Activated CD4-positive, alpha-beta T cell treated with anti-CD3 and anti-CD28 coated beads, Interleukin-2, amount 10 ng/mL, durations not matched to agents 7 days and 5 days (primary cell): ENCODE results near the gene BAZ1B. TPM values are rescaled to one million over a fixed set of nuclear protein-coding genes. Genes with fewer than 3 reads are reported as not detected.

Experiments used
- CTCF ChIA-PET: fragments of 350-600 bp; sonication (Branson Sonifier 250); formaldehyde crosslinking; loops from one replicate; lab custom pipeline; 2021; ENCODE audit warnings: antibody characterized with exemption; lab: Charles Lee
- POLR2A ChIA-PET: fragments of 350-600 bp; sonication (Branson Sonifier 250); formaldehyde crosslinking; loops from one replicate; lab custom pipeline; 2021; ENCODE audit warnings: antibody characterized with exemption; lab: Charles Lee
- DNase-seq: peaks from one replicate; pipeline ENCODE4 v3.0.0-alpha.2; 2020
- H3K27ac Mint-ChIP-seq: one replicate; pipeline ENCODE4 v1.8.0; 2021; ENCODE audit warnings: mild to moderate bottlenecking, moderate library complexity, mixed read lengths
- H3K27me3 Mint-ChIP-seq: one replicate; pipeline ENCODE4 v1.8.0; 2021; ENCODE audit warnings: mixed read lengths
- H3K36me3 Mint-ChIP-seq: one replicate; pipeline ENCODE4 v1.8.0; 2021; ENCODE audit warnings: low read depth, mixed read lengths
- H3K4me1 Mint-ChIP-seq: one replicate; pipeline ENCODE4 v1.8.0; 2021; ENCODE audit warnings: mixed read lengths
- H3K4me3 Mint-ChIP-seq: one replicate; pipeline ENCODE4 v1.8.0; 2021; ENCODE audit warnings: mild to moderate bottlenecking, moderate library complexity, mixed read lengths
- H3K9me3 Mint-ChIP-seq: one replicate; pipeline ENCODE4 v1.8.0; 2021; ENCODE audit warnings: mixed read lengths
- total RNA-seq, 2 experiments: library from RNA; stranded (reverse); gene quantifications; one replicate each; pipeline ENCODE4 v1.2.3, GENCODE V29; 2021

BAZ1B gene
- total RNA-seq, 2 experiments from 2014 or later = 96.5 to 103 TPM

DNA sequence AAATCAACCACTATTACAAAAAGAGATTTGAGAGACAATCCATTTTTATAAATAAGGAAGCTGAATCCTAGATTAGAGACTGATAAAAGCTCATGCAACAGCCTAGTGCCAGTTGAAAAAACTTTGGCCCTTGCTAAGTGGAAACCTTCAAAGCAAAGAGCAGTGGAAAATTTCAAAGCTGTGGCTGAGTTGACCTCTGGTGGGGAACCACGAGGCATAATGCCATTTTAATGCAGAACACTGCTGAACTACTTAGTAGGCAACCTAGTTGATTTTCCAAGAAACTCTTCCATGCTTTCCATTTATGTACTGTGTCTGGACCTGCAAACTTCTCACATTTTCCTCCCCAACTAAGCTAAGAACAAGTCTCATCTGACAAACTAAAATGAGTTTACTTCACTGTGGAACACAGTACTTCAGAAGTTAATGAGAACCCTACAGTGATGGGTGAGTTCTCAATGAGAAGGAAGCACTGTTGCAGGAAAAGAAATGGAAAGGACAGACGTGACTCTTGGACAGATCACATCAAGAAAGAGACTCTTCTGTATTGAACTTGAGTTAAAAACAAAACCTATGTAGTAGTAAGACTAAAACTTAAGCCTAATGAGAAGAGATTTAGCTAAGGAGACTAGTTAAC lies 69.0 kb downstream of the BAZ1B start:
- POLR2A ChIA-PET = no interaction called here
- peaks cover 63% of the 10 kb centered on the region for H3K36me3 Mint-ChIP-seq

DNA sequence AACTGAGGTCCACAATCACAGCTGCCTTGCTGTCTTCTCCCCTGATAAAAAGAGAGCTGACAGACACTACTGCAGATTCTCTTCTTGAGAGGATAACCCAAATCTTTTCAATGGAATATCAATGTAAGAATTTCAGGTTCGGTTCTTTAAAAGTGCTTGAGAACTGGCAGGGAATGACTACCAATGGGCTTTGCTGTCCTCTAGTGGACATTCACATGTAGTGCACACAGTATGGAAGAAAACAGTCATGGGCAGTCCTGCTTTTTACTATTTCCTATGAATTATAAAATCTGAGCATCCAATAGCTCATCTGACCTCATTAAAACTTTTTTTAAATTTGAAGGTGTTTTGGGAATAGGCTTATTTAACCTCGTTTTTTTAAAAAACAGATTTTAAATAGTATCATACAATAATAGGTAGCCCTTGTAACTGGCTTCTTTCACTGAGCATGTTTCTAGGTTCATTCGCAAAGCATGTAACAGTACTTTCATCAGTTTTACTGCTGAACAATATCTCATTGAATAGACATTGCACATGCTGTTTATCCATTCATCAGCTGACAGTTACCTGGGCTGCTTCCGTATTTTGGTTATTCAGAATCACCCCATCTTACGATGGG lies 70.2 kb downstream of the BAZ1B start:
- no peaks in the 10 kb centered on the region for H3K9me3 Mint-ChIP-seq
- no peak overlapping the region for H3K4me3 Mint-ChIP-seq
- H3K4me1 Mint-ChIP-seq = peaks cover 7% of the 10 kb centered on the region
- peaks cover 57% of the 10 kb centered on the region for H3K36me3 Mint-ChIP-seq
- no peak overlapping the region for H3K27ac Mint-ChIP-seq
- POLR2A ChIA-PET = no interaction called here
- no peaks in the 10 kb centered on the region for H3K27me3 Mint-ChIP-seq
- peak; percentile 54 for DNase-seq
- CTCF ChIA-PET = interaction anchor here (0.9 to 1.5 kb wide), 4 partner anchors 10 to 622 kb away, joined by 3 to 4 read pairs (median 4); no protein-coding TSS in a partner anchor

More for the DNA sequence above, 69.0 kb downstream of the BAZ1B start:
- H3K27me3 Mint-ChIP-seq = no peaks in the 10 kb centered on the region
- H3K9me3 Mint-ChIP-seq = no peaks in the 10 kb centered on the region
- CTCF ChIA-PET = no interaction called here
- H3K4me3 Mint-ChIP-seq = no peak overlapping the region
- H3K27ac Mint-ChIP-seq = peak overlapping the region; percentile 13
- no peak for DNase-seq
- peaks cover 7% of the 10 kb centered on the region for H3K4me1 Mint-ChIP-seq

DNA sequence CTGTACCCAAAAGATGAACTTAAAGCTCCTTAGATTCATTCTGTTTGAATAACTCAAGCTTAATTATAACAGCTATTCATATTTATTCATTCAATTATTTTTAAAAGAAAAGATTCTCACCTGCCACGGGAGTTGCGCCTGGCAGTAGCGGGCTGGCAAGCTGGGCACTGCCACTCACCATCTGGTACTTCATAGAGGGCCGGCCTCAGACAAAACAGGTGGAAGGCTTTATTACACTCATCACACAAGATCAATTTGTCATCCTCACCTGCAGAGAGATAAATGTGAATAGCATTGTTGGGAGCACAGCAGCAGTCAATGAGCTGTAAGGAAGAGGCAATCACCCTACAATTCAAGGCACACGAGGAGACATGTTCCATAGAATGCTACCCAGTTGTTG lies 72.7 kb downstream of the BAZ1B start:
- CTCF ChIA-PET = no interaction called here
- peaks cover 64% of the 10 kb centered on the region for H3K36me3 Mint-ChIP-seq
- H3K9me3 Mint-ChIP-seq = no peaks in the 10 kb centered on the region
- H3K27ac Mint-ChIP-seq = peak overlapping the region; percentile 43
- H3K4me3 Mint-ChIP-seq = no peak overlapping the region
- POLR2A ChIA-PET = no interaction called here
- no peaks in the 10 kb centered on the region for H3K27me3 Mint-ChIP-seq
- H3K4me1 Mint-ChIP-seq = peaks cover 7% of the 10 kb centered on the region
- no peak for DNase-seq

DNA sequence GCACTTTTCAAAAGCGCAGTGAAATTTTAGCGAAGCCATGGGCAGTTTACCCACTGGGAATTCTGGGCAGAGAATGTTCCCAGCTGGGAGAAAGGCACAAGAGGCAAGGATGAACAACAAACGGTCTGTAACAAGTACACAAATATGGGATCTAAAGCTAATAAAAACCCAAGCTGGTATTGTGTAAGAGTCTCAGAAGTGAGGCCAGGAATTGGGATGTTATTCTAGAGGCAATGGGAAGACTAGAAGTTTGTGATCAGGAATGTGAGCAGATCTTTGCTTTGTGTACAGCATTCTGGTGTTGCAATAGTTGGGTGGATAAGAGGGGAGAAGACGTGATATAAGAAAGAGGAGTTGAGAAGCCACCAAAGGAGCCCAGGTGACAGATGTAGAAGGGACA lies 73.5 kb downstream of the BAZ1B start:
- no peak overlapping the region for H3K27ac Mint-ChIP-seq
- ChIA-PET CTCF (interaction anchor here (0.6 to 0.9 kb wide), 2 partner anchors 32 to 36 kb away, joined by 3 read pairs; no protein-coding TSS in a partner anchor), POLR2A (no interaction called here)
- peaks cover 7% of the 10 kb centered on the region for H3K4me1 Mint-ChIP-seq
- DNase-seq = no peak
- no peaks in the 10 kb centered on the region for H3K9me3 Mint-ChIP-seq
- H3K4me3 Mint-ChIP-seq = no peak overlapping the region
- no peaks in the 10 kb centered on the region for H3K27me3 Mint-ChIP-seq
- peaks cover 62% of the 10 kb centered on the region for H3K36me3 Mint-ChIP-seq

DNA sequence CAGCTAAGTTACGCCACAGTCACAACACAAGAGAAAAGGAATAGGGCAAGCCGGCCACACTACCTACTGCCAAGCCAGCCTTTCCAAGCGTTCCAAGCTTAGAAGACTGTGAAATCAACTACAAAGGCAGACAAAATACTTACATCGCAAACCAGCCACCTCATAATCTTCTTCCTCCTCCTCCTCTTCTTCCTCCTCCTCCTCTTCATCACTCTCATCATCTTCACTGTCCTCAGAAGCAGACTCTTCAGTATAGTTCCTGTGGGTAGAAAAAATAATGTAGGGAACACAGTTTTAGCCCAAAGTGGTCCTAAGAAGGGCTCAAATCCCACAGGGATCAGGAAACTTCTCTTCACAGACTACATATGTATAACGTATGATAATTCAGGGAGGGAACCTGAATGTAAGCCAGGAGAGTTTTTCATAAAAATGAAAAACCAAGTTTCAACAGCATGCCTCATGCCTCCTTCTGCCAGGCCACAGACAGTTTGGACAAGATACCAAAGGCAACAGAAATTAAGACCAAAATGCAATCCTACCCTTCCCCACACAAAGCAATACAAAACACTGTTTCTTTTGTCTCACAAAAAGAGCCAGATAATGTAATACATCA lies 74.9 kb downstream of the BAZ1B start:
- H3K27ac Mint-ChIP-seq = no peak overlapping the region
- ChIA-PET POLR2A (no interaction called here), CTCF (interaction anchor here (0.6 kb wide), 1 partner anchor 103 kb away, joined by 3 read pairs; no protein-coding TSS in a partner anchor)
- H3K36me3 Mint-ChIP-seq = peaks cover 74% of the 10 kb centered on the region
- H3K27me3 Mint-ChIP-seq = no peaks in the 10 kb centered on the region
- peaks cover 4% of the 10 kb centered on the region for H3K4me1 Mint-ChIP-seq
- DNase-seq = no peak
- no peak overlapping the region for H3K4me3 Mint-ChIP-seq
- H3K9me3 Mint-ChIP-seq = no peaks in the 10 kb centered on the region

DNA sequence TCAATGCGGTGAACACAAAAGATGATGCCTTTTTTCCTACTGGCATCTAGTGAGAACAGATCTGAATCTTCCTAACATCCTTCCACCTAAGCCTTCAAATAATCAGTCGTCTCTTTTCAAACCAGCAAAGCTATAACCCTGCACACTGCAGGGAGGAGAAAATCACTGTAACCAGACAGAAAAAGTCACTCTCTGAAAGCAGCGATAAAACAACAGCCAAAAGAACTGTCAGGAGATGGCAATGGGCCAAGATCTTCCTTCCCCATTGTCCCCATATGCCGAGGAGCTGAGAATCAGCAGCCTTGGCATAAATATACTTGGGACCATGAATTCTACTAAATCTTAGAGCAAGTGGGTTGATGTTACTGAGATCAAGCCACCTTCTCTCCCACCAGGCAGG lies 75.4 kb downstream of the BAZ1B start:
- ChIA-PET CTCF (interaction anchor here (0.6 kb wide), 1 partner anchor 104 kb away, joined by 3 read pairs; no protein-coding TSS in a partner anchor), POLR2A (no interaction called here)
- H3K9me3 Mint-ChIP-seq = no peaks in the 10 kb centered on the region
- peaks cover 4% of the 10 kb centered on the region for H3K4me1 Mint-ChIP-seq
- H3K27me3 Mint-ChIP-seq = no peaks in the 10 kb centered on the region
- no peak overlapping the region for H3K27ac Mint-ChIP-seq
- no peak for DNase-seq
- H3K4me3 Mint-ChIP-seq = no peak overlapping the region
- H3K36me3 Mint-ChIP-seq = peaks cover 76% of the 10 kb centered on the region

DNA sequence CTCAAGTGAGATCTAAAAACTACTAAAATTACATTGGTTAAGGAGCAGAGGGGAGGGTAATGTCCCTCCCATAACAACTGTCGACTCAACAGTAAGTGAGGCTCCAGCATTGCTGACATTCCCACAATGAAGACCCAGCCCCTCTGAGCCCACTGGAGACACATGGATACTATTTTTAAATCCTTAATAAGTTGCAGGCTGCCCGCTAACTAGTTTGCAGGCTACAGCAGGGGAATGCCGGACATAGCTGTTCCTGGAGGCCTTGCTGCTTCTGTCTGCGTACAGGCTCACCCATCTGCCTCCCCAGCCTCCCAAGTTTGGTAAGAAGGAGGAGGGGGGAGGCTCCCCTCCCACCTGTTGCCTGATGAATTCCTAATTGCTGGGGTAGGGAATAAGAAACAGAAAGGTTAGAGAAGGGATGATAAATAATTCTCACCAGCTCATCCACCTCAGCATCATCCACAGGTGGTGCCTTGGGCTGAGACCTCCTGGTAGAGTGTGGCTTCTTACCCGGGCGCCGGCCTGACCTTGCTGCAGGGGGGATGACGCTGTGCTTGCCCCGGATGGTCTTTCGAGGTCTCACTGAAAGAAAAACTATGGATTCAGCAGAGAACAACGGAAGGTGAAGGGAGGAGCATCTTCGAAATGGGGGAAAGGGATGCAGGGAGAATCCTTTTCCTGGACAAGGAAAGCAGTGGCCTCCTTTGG lies 78.4 kb downstream of the BAZ1B start:
- no peak for DNase-seq
- no peak overlapping the region for H3K27ac Mint-ChIP-seq
- POLR2A ChIA-PET = no interaction called here
- CTCF ChIA-PET = interaction anchor here (0.6 kb wide), 1 partner anchor 29 kb away, joined by 4 read pairs; no protein-coding TSS in a partner anchor
- no peaks in the 10 kb centered on the region for H3K9me3 Mint-ChIP-seq
- H3K4me3 Mint-ChIP-seq = no peak overlapping the region
- H3K27me3 Mint-ChIP-seq = no peaks in the 10 kb centered on the region
- H3K36me3 Mint-ChIP-seq = peaks cover 59% of the 10 kb centered on the region
- H3K4me1 Mint-ChIP-seq = no peaks in the 10 kb centered on the region

DNA sequence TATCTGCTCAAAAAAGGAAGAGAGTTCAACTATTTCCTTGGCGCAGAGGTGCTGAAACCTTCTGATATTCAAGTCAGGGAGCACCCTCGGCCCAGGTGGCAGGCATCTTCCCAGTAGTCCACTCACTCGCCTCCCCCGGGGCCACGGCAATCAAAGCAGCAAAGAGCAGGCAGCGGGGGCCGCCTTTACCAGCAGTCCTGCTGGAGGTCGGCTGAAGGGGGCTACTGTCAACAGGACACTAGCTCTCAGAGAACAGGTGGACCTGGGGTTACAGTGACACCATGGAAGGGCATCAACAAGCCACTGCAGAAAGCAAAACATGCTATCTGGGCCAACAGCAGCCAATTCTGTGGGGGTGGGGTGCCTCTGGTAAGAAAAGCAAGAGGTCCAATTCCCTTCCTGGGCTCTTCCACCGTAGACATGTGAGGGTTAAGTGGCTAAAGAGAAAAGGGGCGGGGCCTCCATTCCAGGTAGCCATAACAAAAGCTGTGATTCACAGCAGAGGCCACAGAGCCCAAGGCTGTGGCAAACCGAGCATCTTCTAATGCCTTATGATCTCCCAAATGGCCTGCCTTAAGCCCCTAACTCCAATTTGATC lies 79.1 kb downstream of the BAZ1B start:
- Mint-ChIP-seq H3K4me3 (no peak overlapping the region), H3K36me3 (peaks cover 55% of the 10 kb centered on the region), H3K9me3 (no peaks in the 10 kb centered on the region), H3K27ac (no peak overlapping the region), H3K27me3 (no peaks in the 10 kb centered on the region), H3K4me1 (no peaks in the 10 kb centered on the region)
- DNase-seq = no peak
- ChIA-PET POLR2A (no interaction called here), CTCF (interaction anchor here (1.6 kb wide), 1 partner anchor 8 kb away, joined by 4 read pairs; no protein-coding TSS in a partner anchor)

DNA sequence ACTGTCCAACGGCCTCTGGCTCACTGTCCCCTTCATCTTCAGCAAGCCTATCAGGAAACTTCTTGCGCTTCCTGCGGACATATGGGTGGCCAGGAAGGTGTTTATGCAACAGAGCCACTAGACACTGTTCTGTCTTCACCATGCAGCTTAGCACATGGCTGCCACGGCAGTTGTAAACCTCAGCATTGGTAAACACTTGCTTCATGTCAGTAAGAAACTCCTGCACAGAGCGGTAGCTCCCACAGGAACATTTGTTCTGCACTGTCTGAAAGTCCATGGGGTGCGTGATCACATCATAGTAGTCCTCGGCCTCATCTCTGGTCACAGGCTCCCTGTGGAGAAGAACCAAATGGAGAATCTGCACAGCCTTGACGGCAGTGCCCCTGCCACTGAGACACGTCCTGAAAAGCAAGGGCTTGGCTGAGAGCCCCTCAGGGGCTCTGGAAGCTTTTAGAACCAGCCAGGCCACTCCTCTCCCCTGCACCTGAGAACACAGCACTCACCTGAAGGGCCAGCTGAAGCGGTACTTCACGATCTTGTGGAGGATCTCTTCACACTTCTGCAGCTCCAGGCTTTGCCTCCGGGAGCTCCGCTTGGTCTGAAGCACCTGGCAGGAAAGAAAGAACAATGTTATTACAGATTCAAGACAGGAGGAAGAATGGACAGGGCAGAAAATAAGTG lies 79.7 kb downstream of the BAZ1B start:
- Mint-ChIP-seq H3K27me3 (no peaks in the 10 kb centered on the region), H3K4me3 (no peak overlapping the region), H3K4me1 (no peaks in the 10 kb centered on the region), H3K9me3 (no peaks in the 10 kb centered on the region), H3K27ac (no peak overlapping the region), H3K36me3 (peaks cover 53% of the 10 kb centered on the region)
- ChIA-PET CTCF (interaction anchor here (1.6 kb wide), 1 partner anchor 9 kb away, joined by 4 read pairs; no protein-coding TSS in a partner anchor), POLR2A (no interaction called here)
- DNase-seq = no peak

DNA sequence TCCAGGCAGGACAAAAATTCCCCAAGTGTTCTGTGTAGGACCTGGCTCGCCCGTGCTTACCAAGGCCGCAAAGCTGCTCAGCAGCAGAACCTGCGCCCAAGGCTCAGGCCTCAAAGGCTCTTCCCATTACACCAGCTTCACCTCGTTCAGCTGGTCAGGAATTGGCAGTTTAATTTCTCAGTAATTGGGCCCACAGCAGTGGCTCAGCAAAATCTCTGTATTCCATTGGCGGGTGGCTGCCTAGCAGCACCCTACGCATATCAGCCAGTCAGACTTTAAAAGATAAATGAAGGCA lies 82.7 kb downstream of the BAZ1B start:
- no peak overlapping the region for H3K27ac Mint-ChIP-seq
- H3K4me1 Mint-ChIP-seq = peaks cover 4% of the 10 kb centered on the region
- CTCF ChIA-PET = no interaction called here
- peaks cover 5% of the 10 kb centered on the region for H3K27me3 Mint-ChIP-seq
- no peaks in the 10 kb centered on the region for H3K9me3 Mint-ChIP-seq
- no peak for DNase-seq
- POLR2A ChIA-PET = no interaction called here
- H3K36me3 Mint-ChIP-seq = peaks cover 28% of the 10 kb centered on the region
- H3K4me3 Mint-ChIP-seq = no peak overlapping the region

DNA sequence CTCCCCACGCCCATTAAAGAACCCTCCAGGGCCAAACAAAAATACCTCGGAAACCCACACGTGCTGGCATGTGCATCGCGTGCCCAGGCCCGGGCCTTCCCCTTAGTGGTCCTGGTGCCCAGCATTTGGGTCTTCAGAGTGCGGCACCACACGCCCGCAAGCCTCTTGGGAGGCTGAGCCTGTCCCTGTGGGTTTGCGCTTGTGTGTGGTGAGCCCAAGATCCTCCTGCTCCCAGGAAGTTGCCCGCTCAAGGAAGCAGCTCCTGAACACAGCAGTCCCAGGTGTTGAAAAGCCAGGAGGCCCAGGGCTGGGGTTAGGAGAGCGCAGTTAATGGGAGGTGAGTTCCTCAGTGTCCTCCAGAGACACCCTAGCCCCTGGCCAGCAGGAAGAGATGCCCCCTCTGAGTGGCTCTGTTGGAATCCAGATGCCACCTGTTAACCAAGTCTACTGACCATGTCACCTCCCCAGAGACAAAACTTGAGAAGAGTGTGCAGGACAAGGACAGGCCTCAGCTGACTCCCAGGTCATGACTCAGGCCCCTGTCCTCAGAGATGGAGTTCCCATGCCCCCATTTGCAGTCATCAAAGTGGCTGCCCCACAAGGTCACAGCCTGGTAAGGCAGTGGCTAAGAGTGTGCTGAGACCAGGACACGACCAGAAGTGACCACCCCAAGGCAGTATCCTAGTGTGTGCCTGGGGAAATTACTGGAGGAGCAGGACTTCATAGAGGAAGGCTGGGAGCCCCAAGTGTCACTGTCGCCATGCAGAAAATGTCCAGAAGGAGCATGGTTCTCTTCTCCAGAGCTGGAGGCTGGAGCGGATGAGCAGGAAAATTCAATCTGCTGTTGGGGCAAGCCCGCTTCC lies 83.3 kb downstream of the BAZ1B start:
- no peak overlapping the region for H3K27ac Mint-ChIP-seq
- no peak for DNase-seq
- peaks cover 4% of the 10 kb centered on the region for H3K4me1 Mint-ChIP-seq
- no peaks in the 10 kb centered on the region for H3K9me3 Mint-ChIP-seq
- peaks cover 5% of the 10 kb centered on the region for H3K27me3 Mint-ChIP-seq
- H3K4me3 Mint-ChIP-seq = no peak overlapping the region
- POLR2A ChIA-PET = no interaction called here
- CTCF ChIA-PET = no interaction called here
- peaks cover 28% of the 10 kb centered on the region for H3K36me3 Mint-ChIP-seq
